Small intestine (tissue), 7 donors: Measurements from ENCODE around the gene C19orf12. TPM values are rescaled to one million over a fixed set of nuclear protein-coding genes. Genes with fewer than 3 reads are reported as not detected.
"Not testable (repeated sequence)": the region's sequence is repeated elsewhere in the genome, so short reads cannot be mapped to it uniquely, and the experiment has no call there.

ENCODE experiments used
- DNase-seq, 2 donors: peaks; one replicate each; pipeline versions ENCODE4 v3.0.0 to v3.0.0-alpha.2; 2013
- FAIRE-seq: peaks from 2 replicates; lab custom pipeline; 2012; peaks lifted over from hg19 to GRCh38; lab: Jason Lieb, UNC
- H3K27ac ChIP-seq, 3 donors: one replicate each; pipeline ENCODE4 v1.5.1; 2013; ENCODE audit warnings: low read length in 2 of 3, mild to moderate bottlenecking in 2 of 3, control low read depth in 1 of 3, inconsistent platforms in 1 of 3, low read depth in 1 of 3, moderate library complexity in 1 of 3
- H3K27me3 ChIP-seq, 3 donors: one replicate each; pipeline ENCODE4 v1.6.1; 2013; ENCODE audit warnings: low read length in 3 of 3, inconsistent platforms in 1 of 3; ENCODE audit not compliant: control insufficient read depth in 3 of 3, insufficient read depth in 3 of 3
- H3K36me3 ChIP-seq, 3 donors: one replicate each; pipeline ENCODE4 v1.6.1; 2013; ENCODE audit warnings: low read length in 3 of 3, inconsistent platforms in 1 of 3, low read depth in 1 of 3, mild to moderate bottlenecking in 1 of 3, moderate library complexity in 1 of 3; ENCODE audit not compliant: control insufficient read depth in 3 of 3, insufficient read depth in 2 of 3
- H3K4me1 ChIP-seq, 3 donors: one replicate each; pipeline ENCODE4 v1.6.1; 2013; ENCODE audit warnings: low read length in 2 of 3, inconsistent platforms in 1 of 3, low read depth in 1 of 3, mild to moderate bottlenecking in 1 of 3, moderate library complexity in 1 of 3; ENCODE audit not compliant: control insufficient read depth in 3 of 3, insufficient read depth in 2 of 3
- H3K4me3 ChIP-seq, 3 donors: one replicate each; pipeline ENCODE4 v1.5.1; 2013; ENCODE audit warnings: low read length in 3 of 3, control low read depth in 1 of 3, inconsistent platforms in 1 of 3, low read depth in 1 of 3, mild to moderate bottlenecking in 1 of 3, moderate library complexity in 1 of 3
- H3K9me3 ChIP-seq, 2 donors: one replicate each; pipeline ENCODE4 v1.6.1; 2013; ENCODE audit warnings: low read depth in 1 of 2, low read length in 1 of 2; ENCODE audit not compliant: control insufficient read depth in 2 of 2, insufficient read depth in 1 of 2
- WGBS, 3 donors: extraction: QIAGEN DNeasy Blood & Tissue Kit; methylation state at CpG; one replicate each; pipeline ENCODE4 v1.1.7; 2013; 5-methylcytosine and 5-hydroxymethylcytosine counted together
- polyA plus RNA-seq, 4 donors: library from polyadenylated mRNA; stranded (reverse) in 3 of 4; unstranded in 1 of 4; fragments of 200-250 nt in 3 of 4; fragments of 120-200 nt in 1 of 4; gene quantifications; one replicate each; pipeline versions ENCODE4 v1.2.1 to v1.2.3, GENCODE V29; 2013
- donor health status: healthy with polysubstance abuse.
- donor health status: control.
- donor health status: control.
- donor health status: Bipolar disorder and iron deficiency.
- donor health status: healthy.

The C19orf12 gene
- polyA plus RNA-seq, 4 donors: 19.0 to 26.2 (median 21.3) TPM

- Histone ChIP-seq H3K27ac (peak overlapping the region in 1 of 3 donors; percentile 16), H3K4me3 (no peak overlapping the region), H3K4me1 (no peaks in the 10 kb centered on the region), H3K36me3 (peaks cover 4 to 19% (median 10%) of the 10 kb centered on the region in 3 donors), H3K9me3 (no peaks in the 10 kb centered on the region), H3K27me3 (no peaks in the 10 kb centered on the region)
- FAIRE-seq (no peak), DNase-seq (no peak)
- 94 to 97% (median 96%) methylated on average over 27 to 34 of the region's 34 CpGs for WGBS, 3 donors
Measured at GRCh38 chr19:29674374-29675119, 40.5 kb downstream of the C19orf12 start.

GRCh38 chr19:29673451-29674371 is 41.4 kb downstream of the C19orf12 start:
- Histone ChIP-seq H3K27me3 (no peaks in the 10 kb centered on the region), H3K27ac (peak overlapping the region in 2 of 3 donors; percentile 53 to 58), H3K4me1 (no peaks in the 10 kb centered on the region), H3K4me3 (peak overlapping the region in 1 of 3 donors; percentile 10), H3K9me3 (no peaks in the 10 kb centered on the region), H3K36me3 (peaks cover 4 to 19% (median 10%) of the 10 kb centered on the region in 3 donors)
- no peak for DNase-seq
- no peak for FAIRE-seq
- 90 to 91% (median 90%) methylated on average over 57 of the region's 57 CpGs for WGBS, 3 donors

GRCh38 chr19:29672933-29673336 is 42.1 kb downstream of the C19orf12 start:
- Histone ChIP-seq H3K4me3 (peak overlapping the region in 1 of 3 donors; percentile 18), H3K27me3 (no peaks in the 10 kb centered on the region), H3K36me3 (peaks cover 4 to 19% (median 10%) of the 10 kb centered on the region in 3 donors), H3K4me1 (no peaks in the 10 kb centered on the region), H3K27ac (peak overlapping the region in 2 of 3 donors; percentile 50 to 86), H3K9me3 (no peaks in the 10 kb centered on the region)
- peak in 1 of 2 donors; percentile 68 for DNase-seq
- 72 to 83% (median 76%) methylated on average over 11 of the region's 11 CpGs for WGBS, 3 donors
- no peak for FAIRE-seq

- WGBS, 3 donors: 77 to 84% (median 80%) methylated on average over 8 of the region's 8 CpGs
- Histone ChIP-seq H3K27ac (peak overlapping the region in 2 of 3 donors; percentile 50 to 86), H3K9me3 (no peaks in the 10 kb centered on the region), H3K4me3 (peak overlapping the region in 1 of 3 donors; percentile 18), H3K27me3 (no peaks in the 10 kb centered on the region), H3K4me1 (no peaks in the 10 kb centered on the region), H3K36me3 (peaks cover 4 to 19% (median 10%) of the 10 kb centered on the region in 3 donors)
- DNase-seq (no peak), FAIRE-seq (no peak)
Measured at GRCh38 chr19:29672319-29672932, 42.6 kb downstream of the C19orf12 start.

GRCh38 chr19:29671393-29672160 is 43.5 kb downstream of the C19orf12 start:
- H3K27me3 ChIP-seq: no peaks in the 10 kb centered on the region
- H3K36me3 ChIP-seq: peaks cover 4 to 19% (median 10%) of the 10 kb centered on the region in 3 donors
- 62 to 81% (median 67%) methylated on average over 12 of the region's 12 CpGs for WGBS, 3 donors
- peak overlapping the region in 2 of 3 donors; percentile 9 to 86 for H3K27ac ChIP-seq
- FAIRE-seq: no peak
- DNase-seq: peak in 1 of 2 donors; percentile 74
- no peaks in the 10 kb centered on the region for H3K9me3 ChIP-seq
- H3K4me1 ChIP-seq: peaks cover 0 to 5% (median 0%) of the 10 kb centered on the region in 3 donors
- H3K4me3 ChIP-seq: no peak overlapping the region

GRCh38 chr19:29671026-29671392 is 44.1 kb downstream of the C19orf12 start:
- H3K27ac ChIP-seq, H3K9me3 ChIP-seq, DNase-seq, FAIRE-seq, H3K4me1 ChIP-seq, H3K4me3 ChIP-seq, H3K27me3 ChIP-seq: not testable (repeated sequence)
- WGBS, 3 donors: 68 to 91% (median 85%) methylated on average over 6 of the region's 6 CpGs
- H3K36me3 ChIP-seq: peaks cover 4 to 19% (median 10%) of the 10 kb centered on the region in 3 donors

GRCh38 chr19:29670255-29670654 is 44.8 kb downstream of the C19orf12 start:
- Histone ChIP-seq H3K36me3 (peaks cover 4 to 14% (median 5%) of the 10 kb centered on the region in 3 donors), H3K4me1 (peaks cover 0 to 13% (median 0%) of the 10 kb centered on the region in 3 donors), H3K27me3 (no peaks in the 10 kb centered on the region), H3K27ac (no peak overlapping the region), H3K9me3 (no peaks in the 10 kb centered on the region), H3K4me3 (no peak overlapping the region)
- no peak for FAIRE-seq
- no peak for DNase-seq
- 89 to 93% (median 91%) methylated on average over 5 of the region's 5 CpGs for WGBS, 3 donors
